ENCODE results near the gene CSNK1G3. TPM values are rescaled to one million over a fixed set of nuclear protein-coding genes. Genes with fewer than 3 reads are reported as not detected.

CSNK1G3 gene
- total RNA-seq, 2 donors from 2014 or later, result 55.5 to 78.3 TPM

- DNase-seq, result no peak
- Histone ChIP-seq H3K4me3 (no peak overlapping the region), H3K27ac (no peak overlapping the region), H3K4me1 (no peaks in the 10 kb centered on the region), H3K27me3 (no peaks in the 10 kb centered on the region), H3K36me3 (no peaks in the 10 kb centered on the region), H3K9ac (ENCODE audit: low read depth in 2 of 2, low read length in 2 of 2) (no peak overlapping the region), H3K9me3 (no peaks in the 10 kb centered on the region)
- TF ChIP-seq CTCF (IDR thresholded peaks at IDR 0.05), result no peak
- intact Hi-C loops (cut with DNase I), result no loop called here
Measured at GRCh38 chr5:123537256-123537655, 25.3 kb downstream of the CSNK1G3 start.

- intact Hi-C loops (cut with DNase I), result no loop called here
- H3K4me1 ChIP-seq, result no peaks in the 10 kb centered on the region
- H3K9ac ChIP-seq (ENCODE audit: low read depth in 2 of 2, low read length in 2 of 2), result no peak overlapping the region
- no peak overlapping the region for H3K4me3 ChIP-seq
- no peak for DNase-seq
- H3K27ac ChIP-seq, result no peak overlapping the region
- H3K27me3 ChIP-seq, result no peaks in the 10 kb centered on the region
- no peak for TF ChIP-seq CTCF (IDR thresholded peaks at IDR 0.05)
- no peaks in the 10 kb centered on the region for H3K9me3 ChIP-seq
- no peaks in the 10 kb centered on the region for H3K36me3 ChIP-seq
Measured at GRCh38 chr5:123537845-123538244, 25.9 kb downstream of the CSNK1G3 start.

GRCh38 chr5:123538670-123539459 is 26.9 kb downstream of the CSNK1G3 start:
- no peaks in the 10 kb centered on the region for H3K4me1 ChIP-seq
- no peaks in the 10 kb centered on the region for H3K9me3 ChIP-seq
- H3K27ac ChIP-seq, result no peak overlapping the region
- H3K9ac ChIP-seq (ENCODE audit: low read depth in 2 of 2, low read length in 2 of 2), result no peak overlapping the region
- no peak overlapping the region for H3K4me3 ChIP-seq
- no peaks in the 10 kb centered on the region for H3K27me3 ChIP-seq
- intact Hi-C loops (cut with DNase I), result no loop called here
- no peaks in the 10 kb centered on the region for H3K36me3 ChIP-seq
- no peak for DNase-seq
- TF ChIP-seq CTCF (IDR thresholded peaks at IDR 0.05), result no peak

GRCh38 chr5:123540534-123540933 is 28.6 kb downstream of the CSNK1G3 start:
- intact Hi-C loops (cut with DNase I), result no loop called here
- no peaks in the 10 kb centered on the region for H3K27me3 ChIP-seq
- H3K9me3 ChIP-seq, result no peaks in the 10 kb centered on the region
- H3K4me1 ChIP-seq, result no peaks in the 10 kb centered on the region
- no peak for TF ChIP-seq CTCF (IDR thresholded peaks at IDR 0.05)
- H3K27ac ChIP-seq, result no peak overlapping the region
- DNase-seq, result no peak
- no peak overlapping the region for H3K9ac ChIP-seq (ENCODE audit: low read depth in 2 of 2, low read length in 2 of 2)
- no peak overlapping the region for H3K4me3 ChIP-seq
- no peaks in the 10 kb centered on the region for H3K36me3 ChIP-seq

- Histone ChIP-seq H3K9ac (ENCODE audit: low read depth in 2 of 2, low read length in 2 of 2) (no peak overlapping the region), H3K27ac (no peak overlapping the region)
- no peak for TF ChIP-seq CTCF (IDR thresholded peaks at IDR 0.05)
Measured at GRCh38 chr5:123543438-123543837, 31.5 kb downstream of the CSNK1G3 start.

More at GRCh38 chr5:123543438-123543837, 31.5 kb downstream of the CSNK1G3 start:
- no peaks in the 10 kb centered on the region for H3K4me1 ChIP-seq
- H3K36me3 ChIP-seq, result no peaks in the 10 kb centered on the region
- intact Hi-C loops (cut with DNase I), result no loop called here
- no peaks in the 10 kb centered on the region for H3K9me3 ChIP-seq
- H3K27me3 ChIP-seq, result no peaks in the 10 kb centered on the region
- no peak overlapping the region for H3K4me3 ChIP-seq
- DNase-seq, result no peak

Data from colonic mucosa (tissue), 4 donors.